ENCODE data around the gene GPR17. TPM values are rescaled to one million over a fixed set of nuclear protein-coding genes. Genes with fewer than 3 reads are reported as not detected.

The GPR17 gene
- total RNA-seq, 1 donor from 2014 or later: not detected

- H3K27me3 Mint-ChIP-seq (ENCODE audit: insufficient read depth, low read depth): peaks cover 31% of the 10 kb centered on the region
- peak; percentile 49 for DNase-seq (ENCODE audit: low spot score)
Observed at GRCh38 chr2:127674241-127675209, 28.6 kb downstream of the GPR17 start.

GRCh38 chr2:127675331-127676261 is 29.6 kb downstream of the GPR17 start, which contains the start of gene LIMS2:
TSS of gene LIMS2 (minus strand) at chr2:127675530. CDS start at chr2:127675024, 506 bp downstream.
- peak within 1 kb of the TSS; percentile 12 for H3K27ac Mint-ChIP-seq
- no peaks in the 10 kb centered on the region for H3K36me3 ChIP-seq

More at GRCh38 chr2:127674241-127675209, 28.6 kb downstream of the GPR17 start:
- Mint-ChIP-seq H3K4me1 (peaks cover 11% of the 10 kb centered on the region), H3K9me3 (peaks cover 2% of the 10 kb centered on the region), H3K27ac (no peak overlapping the region), H3K36me3 (no peaks in the 10 kb centered on the region), H3K4me3 (peak overlapping the region; percentile 86)
- Histone ChIP-seq H4K20me1 (ENCODE audit: low read depth) (peaks cover 12% of the 10 kb centered on the region), H3F3A (ENCODE audit: low read depth) (no peaks in the 10 kb centered on the region), H2AFZ (replicated peaks) (no peak overlapping the region), H3K79me2 (ENCODE audit: low read depth) (no peaks in the 10 kb centered on the region), H3K4me1 (peaks cover 4% of the 10 kb centered on the region), H3K27ac (no peak overlapping the region), H3K9ac (no peak overlapping the region), H3K27me3 (peaks cover 74% of the 10 kb centered on the region), H3K4me2 (peak overlapping the region; percentile 86), H3K36me3 (no peaks in the 10 kb centered on the region), H3K4me3 (peak overlapping the region; percentile 44), H3K9me3 (ENCODE audit: low read depth) (no peaks in the 10 kb centered on the region)
- TF ChIP-seq EZH2 (IDR thresholded peaks at IDR 0.05): peak; percentile 88
- TF ChIP-seq EZH2phosphoT487 (IDR thresholded peaks at IDR 0.05): peak; percentile 84
- no peak for TF ChIP-seq CTCF (IDR thresholded peaks at IDR 0.05)

More at GRCh38 chr2:127675331-127676261, 29.6 kb downstream of the GPR17 start, which contains the start of gene LIMS2:
- peak within 1 kb of the TSS; percentile 22 for H2AFZ ChIP-seq (replicated peaks)
- Mint-ChIP-seq H3K9me3 (no peaks in the 10 kb centered on the region), H3K27me3 (ENCODE audit: insufficient read depth, low read depth) (peaks cover 31% of the 10 kb centered on the region), H3K4me3 (peak within 1 kb of the TSS; percentile 91), H3K4me1 (peaks cover 14% of the 10 kb centered on the region), H3K36me3 (no peaks in the 10 kb centered on the region)
- H4K20me1 ChIP-seq (ENCODE audit: low read depth): peaks cover 12% of the 10 kb centered on the region
- TF ChIP-seq EZH2phosphoT487 (IDR thresholded peaks at IDR 0.05): peak; percentile 53
- no peak for TF ChIP-seq CTCF (IDR thresholded peaks at IDR 0.05)
- H3K4me1 ChIP-seq: peaks cover 4% of the 10 kb centered on the region
- H3K9ac ChIP-seq: no peak within 1 kb of the TSS
- H3K9me3 ChIP-seq (ENCODE audit: low read depth): no peaks in the 10 kb centered on the region
- H3K4me2 ChIP-seq: peak within 1 kb of the TSS; percentile 86
- no peaks in the 10 kb centered on the region for H3K79me2 ChIP-seq (ENCODE audit: low read depth)
- no peak within 1 kb of the TSS for H3K27ac ChIP-seq
- H3K4me3 ChIP-seq: peak within 1 kb of the TSS; percentile 44
- peak; percentile 70 for DNase-seq (ENCODE audit: low spot score)
- H3K27me3 ChIP-seq: peaks cover 74% of the 10 kb centered on the region
- H3F3A ChIP-seq (ENCODE audit: low read depth): no peaks in the 10 kb centered on the region
